K562 (cell line): Measurements from ENCODE around the gene AHCYL2. TPM values are rescaled to one million over a fixed set of nuclear protein-coding genes. Genes with fewer than 3 reads are reported as not detected.

Source experiments
- ATAC-seq: fragments of 200-7000 bp; cut with Tn5 transposase; 3 replicates; pipeline ENCODE4 v1.9.1; 2020; ENCODE audit warnings: moderate library complexity
- BruUV-seq: library from RNA; stranded (reverse); fragments of 400-500 nt; replicated peaks from 2 replicates; lab custom pipeline; 2021; lab: Mats Ljungman, UMichigan
- CTCF ChIA-PET: fragments of 300-600 bp; formaldehyde crosslinking; extraction: SDS; loops from one replicate; lab custom pipeline; 2021; ENCODE audit warnings: low intra/inter-chr PET ratio; lab: Yijun Ruan, JAX
- POLR2A ChIA-PET: fragments of 300-600, 350-650 bp; sonication (Branson Sonifier 250); formaldehyde crosslinking; extraction: SDS; loops from one replicate; lab custom pipeline; 2021; ENCODE audit warnings: antibody characterized with exemption, inconsistent platforms; lab: Yijun Ruan, JAX
- DNase-seq, 4 experiments: peaks; one replicate each; pipeline versions ENCODE4 v3.0.0 to v3.0.0-alpha.2; 2011 to 2018; ENCODE audit warnings: low spot score in 3 of 4, mixed read lengths in 3 of 4; ENCODE audit errors: extremely low read depth in 1 of 4
- FAIRE-seq: peaks from 2 replicates; lab custom pipeline; 2011; peaks lifted over from hg19 to GRCh38; lab: Jason Lieb, UNC
- H2AFZ ChIP-seq: 2 replicates; pipeline ENCODE4 v1.6.0; 2011; ENCODE audit warnings: low read depth, low read length, control low read depth, inconsistent platforms
- H3K27ac ChIP-seq: fragments of 200-600 bp; 3 replicates; pipeline ENCODE4 v1.8.0; 2011; ENCODE audit warnings: low read depth, mild to moderate bottlenecking, control low read depth, inconsistent platforms, low read length, moderate library complexity, mixed read lengths; ENCODE audit errors: extremely low read depth
- H3K27me3 ChIP-seq, 2 experiments: fragments of 300-600 bp in 1 of 2; 2 replicates in 1 of 2; 3 replicates in 1 of 2; pipeline versions ENCODE4 v1.6.0 to v1.8.0; 2011; ENCODE audit warnings: inconsistent platforms in 2 of 2, low read length in 2 of 2, mild to moderate bottlenecking in 1 of 2, mixed read lengths in 1 of 2, moderate library complexity in 1 of 2; ENCODE audit not compliant: control insufficient read depth in 2 of 2, insufficient read depth in 2 of 2
- H3K36me3 ChIP-seq: fragments of 300-600 bp; 3 replicates; pipeline ENCODE4 v1.8.0; 2011; ENCODE audit warnings: mild to moderate bottlenecking, low read length, inconsistent platforms; ENCODE audit not compliant: control insufficient read depth, insufficient read depth
- H3K4me1 ChIP-seq, 2 experiments: fragments of 200-600 bp in 1 of 2; replicated peaks in 1 of 2; 2 replicates in 1 of 2; 3 replicates in 1 of 2; pipeline versions ENCODE4 v1.5.1 to v1.8.0; 2011; ENCODE audit warnings: inconsistent platforms in 2 of 2, low read length in 2 of 2, mild to moderate bottlenecking in 1 of 2, mixed read lengths in 1 of 2, moderate library complexity in 1 of 2; ENCODE audit not compliant: control insufficient read depth in 2 of 2, insufficient read depth in 2 of 2
- H3K4me2 ChIP-seq: 2 replicates; pipeline ENCODE4 v1.6.1; 2011; ENCODE audit warnings: low read length, control low read depth, inconsistent platforms, mixed read lengths; ENCODE audit not compliant: insufficient read depth
- H3K4me3 ChIP-seq: fragments of 200-600 bp; sonication (generic), shearing (Covaris generic); 2 replicates; pipeline ENCODE4 v1.5.1; 2016; ENCODE audit warnings: control low read depth, inconsistent platforms
- H3K79me2 ChIP-seq: fragments of 200-600 bp; 3 replicates; pipeline ENCODE4 v1.8.0; 2011; ENCODE audit warnings: low read length, inconsistent platforms; ENCODE audit not compliant: control insufficient read depth, insufficient read depth
- H3K9ac ChIP-seq, 2 experiments: 2 replicates each; pipeline versions ENCODE4 v1.6.0 to v1.6.1; 2011; ENCODE audit warnings: low read depth in 2 of 2, low read length in 2 of 2, control low read depth in 1 of 2, inconsistent platforms in 1 of 2, mild to moderate bottlenecking in 1 of 2, mixed read lengths in 1 of 2; ENCODE audit not compliant: insufficient read depth in 1 of 2
- H3K9me1 ChIP-seq: one replicate; pipeline ENCODE4 v1.6.0; 2011; ENCODE audit warnings: inconsistent platforms, mild to moderate bottlenecking, low read length, moderate library complexity; ENCODE audit not compliant: control insufficient read depth, insufficient read depth
- H3K9me3 ChIP-seq: replicated peaks from 2 replicates; pipeline ENCODE4 v1.5.1; 2011; ENCODE audit warnings: low read depth, low read length, inconsistent platforms; ENCODE audit not compliant: control insufficient read depth, insufficient read depth
- H4K20me1 ChIP-seq: replicated peaks from 2 replicates; pipeline ENCODE4 v1.6.1; 2011; ENCODE audit warnings: low read length, inconsistent platforms, mixed read lengths; ENCODE audit not compliant: control insufficient read depth, insufficient read depth
- E2F6 ChIP-seq, 2 experiments: IDR thresholded peaks; 2 replicates each; pipeline ENCODE4 v1.6.1; 2011; ENCODE audit warnings: borderline replicate concordance in 1 of 2, control low read depth in 1 of 2, low read depth in 1 of 2, low read length in 1 of 2, mild to moderate bottlenecking in 1 of 2, mixed read lengths in 1 of 2, moderate library complexity in 1 of 2; ENCODE audit not compliant: insufficient read depth in 1 of 2, insufficient read length in 1 of 2, poor library complexity in 1 of 2, severe bottlenecking in 1 of 2; ENCODE audit errors: extremely low read depth in 1 of 2
- MEIS2 ChIP-seq: fragments of 450-650 bp; IDR thresholded peaks from 2 replicates; pipeline ENCODE4 v1.6.1; 2014; ENCODE audit warnings: mild to moderate bottlenecking; ENCODE audit not compliant: partially characterized antibody
- PBX2 ChIP-seq, 2 experiments: IDR thresholded peaks in 1 of 2; conservative IDR thresholded peaks in 1 of 2; 2 replicates each; pipeline ENCODE4 v1.6.1; 2016; ENCODE audit warnings: low read depth in 2 of 2, mild to moderate bottlenecking in 1 of 2, missing compliant biosample characterization in 1 of 2, missing genetic modification characterization in 1 of 2, moderate library complexity in 1 of 2
- PKNOX1 ChIP-seq: fragments of 450-650 bp; IDR thresholded peaks from 2 replicates; pipeline ENCODE4 v1.6.1; 2016
- TEAD1 ChIP-seq, 2 experiments: fragments of 450-650 bp in 1 of 2; sonication (generic) in 1 of 2; formaldehyde crosslinking; IDR thresholded peaks; 2 replicates each; pipeline versions ENCODE4 v1.4.0 to v1.8.0; 2020 to 2022; ENCODE audit warnings: mild to moderate bottlenecking in 2 of 2, missing genetic modification reagents in 1 of 2
- ZNF121 ChIP-seq: sonication (generic); formaldehyde crosslinking; conservative IDR thresholded peaks from 2 replicates; pipeline ENCODE4 v1.8.0; 2022; ENCODE audit warnings: missing genetic modification reagents
- WGBS: fragments of 100-300 bp; shearing (Covaris generic); methylation state at CpG from one replicate; pipeline ENCODE4 v1.1.6; 2016; ENCODE audit warnings: low coverage, mixed read lengths; ENCODE audit not compliant: insufficient coverage; ENCODE audit errors: missing lambda C conversion rate; 5-methylcytosine and 5-hydroxymethylcytosine counted together
- in situ Hi-C: fragments of 300-500 bp; cut with MboI; formaldehyde crosslinking; loops from 4 replicates; pipeline ENCODE4 v1.15.0; 2018; ENCODE audit warnings: inconsistent platforms, mixed read lengths
- intact Hi-C: fragments of 100-400 bp; cut with micrococcal nuclease; formaldehyde crosslinking; loops from 2 replicates; pipeline ENCODE4 v1.14.2; 2022
- polyA plus RNA-seq, 8 experiments: library from polyadenylated mRNA; depleted of rRNA in 4 of 8; stranded (reverse) in 5 of 8; unstranded in 3 of 8; fragments of >200 nt; fragmentation: Nextera tagmentation in 2 of 8; fragmentation: Illumina TruSeq in 1 of 8; extraction: Ambion mirVana in 2 of 8; extraction: Trizol in 1 of 8; gene quantifications; 2 replicates each; pipeline versions ENCODE4 v1.2.1 to v1.2.3, GENCODE V29; 2011 to 2014; ENCODE audit warnings: inconsistent platforms in 1 of 8, missing spikeins in 1 of 8
- total RNA-seq, 7 experiments: library from RNA; depleted of rRNA in 6 of 7; stranded (reverse); fragments of >200 nt in 6 of 7; fragmentation: Illumina TruSeq in 2 of 7; extraction: Trizol in 2 of 7; gene quantifications; 2 replicates each; pipeline versions ENCODE4 v1.2.1 to v1.2.3, GENCODE V29; 2011 to 2021; ENCODE audit warnings: low replicate concordance in 1 of 7

The AHCYL2 gene
- total and polyA plus RNA-seq, 9 of the 15 experiments (the other 6 are each of a cell fraction or from before 2014, with no cell fraction given): 0.93 to 10.5 (median 5.2) TPM

- Histone ChIP-seq H3K4me2 (no peak overlapping the region), H3K9ac (no peak overlapping the region), H3K27ac (no peak overlapping the region), H3K79me2 (no peaks in the 10 kb centered on the region), H3K4me3 (no peak overlapping the region), H3K9me3 (no peaks in the 10 kb centered on the region), H2AFZ (no peak overlapping the region), H3K9me1 (no peaks in the 10 kb centered on the region), H3K36me3 (no peaks in the 10 kb centered on the region), H3K4me1 (no peaks in the 10 kb centered on the region), H3K27me3 (no peaks in the 10 kb centered on the region; a peak in 1 of 5 replicates), H4K20me1 (no peaks in the 10 kb centered on the region)
- intact Hi-C loops: no loop called here
- POLR2A ChIA-PET: no interaction called here
- in situ Hi-C loops: no loop called here
- ATAC-seq: no peak
- FAIRE-seq: no peak
- no TSS peak for BruUV-seq
- WGBS: 44% methylated on average over 3 of the region's 3 CpGs
- CTCF ChIA-PET: no interaction called here
- no peak for DNase-seq
- TF ChIP-seq E2F6 (IDR thresholded peaks at IDR 0.05; ENCODE audit: borderline replicate concordance in 1 of 2, extremely low read depth in 1 of 2, insufficient read depth in 1 of 2, insufficient read length in 1 of 2, low read depth in 1 of 2, low read length in 1 of 2, poor library complexity in 1 of 2, severe bottlenecking in 1 of 2): no peak
- TF ChIP-seq ZNF121 (CRISPR knock-in tag): peak; percentile 53; the same call in 1 of the 2 replicates
These were observed 68.0 kb downstream of the AHCYL2 start for GRCh38 chr7:129292861-129293260.

GRCh38 chr7:129295015-129295423 is 70.2 kb downstream of the AHCYL2 start:
- no peaks in the 10 kb centered on the region for H3K4me1 ChIP-seq
- no peaks in the 10 kb centered on the region for H3K9me1 ChIP-seq
- intact Hi-C loops: no loop called here
- WGBS: 18% methylated on average over 2 of the region's 2 CpGs
- no peak for ATAC-seq
- H3K4me2 ChIP-seq: no peak overlapping the region
- ChIA-PET CTCF (interaction anchor here (0.8 kb wide), 1 partner anchor 76 kb away, joined by 4 read pairs; no protein-coding TSS in a partner anchor), POLR2A (interaction anchor here (1.0 to 1.1 kb wide), 2 partner anchors 106 to 348 kb away, joined by 3 read pairs; no protein-coding TSS in a partner anchor)
- in situ Hi-C loops: loop anchor here (5.0 kb wide), 1 partner anchor 78 kb away; no protein-coding TSS in a partner anchor
- TF ChIP-seq TEAD1 (CRISPR knock-in tag; IDR thresholded peaks at IDR 0.05) (no peak), PBX2 (CRISPR knock-in tag; IDR thresholded peaks at IDR 0.05; ENCODE audit: low read depth) (no peak), PBX2 (tag; conservative IDR thresholded peaks at IDR 0.05; ENCODE audit: low read depth) (peak; percentile 42), MEIS2 (peak; percentile 15), PKNOX1 (peak; percentile 63)
- DNase-seq: no peak
- H3K4me3 ChIP-seq: no peak overlapping the region
- H3K79me2 ChIP-seq: no peaks in the 10 kb centered on the region
- H3K27me3 ChIP-seq: no peaks in the 10 kb centered on the region
- no peak for FAIRE-seq
- no TSS peak for BruUV-seq
- no peak overlapping the region for H2AFZ ChIP-seq
- no peaks in the 10 kb centered on the region for H3K36me3 ChIP-seq
- H3K9me3 ChIP-seq: no peaks in the 10 kb centered on the region
- H3K27ac ChIP-seq: no peak overlapping the region
- no peak overlapping the region for H3K9ac ChIP-seq
- H4K20me1 ChIP-seq: no peaks in the 10 kb centered on the region
